ENCODE results near the gene DNAH6.

- TF ChIP-seq SUZ12 (IDR thresholded peaks at IDR 0.05; ENCODE audit: extremely low read depth, insufficient read depth, insufficient read length) = no peak
- no peak for TF ChIP-seq YY1 (IDR thresholded peaks at IDR 0.05; ENCODE audit: insufficient read depth, insufficient read length)
- TF ChIP-seq ZNF274 (IDR thresholded peaks at IDR 0.05; ENCODE audit: low read depth, low read length) = no peak
These were observed 219.1 kb downstream of the DNAH6 start for GRCh38 chr2:84735389-84735788.

All from NT2/D1 (cell line).